Left lung (tissue), 10 donors: Measurements from ENCODE around the gene GYPC. TPM values are rescaled to one million over a fixed set of nuclear protein-coding genes. Genes with fewer than 3 reads are reported as not detected.

Source experiments
- ATAC-seq: fragments of 200-7000 bp; cut with Tn5 transposase; one replicate; pipeline ENCODE4 v1.9.1; 2020; ENCODE audit warnings: moderate library complexity
- DNase-seq, 4 donors: peaks; one replicate each; pipeline ENCODE4 v3.0.0-alpha.2; 2013 to 2020
- H3K27ac ChIP-seq, 2 donors: fragments of 200-600 bp; sonication (generic) in 1 of 2; one replicate each; pipeline versions ENCODE4 v1.5.0 to v1.8.0; 2020 to 2021
- H3K27me3 ChIP-seq, 2 donors: fragments of 200-600 bp; sonication (generic) in 1 of 2; one replicate each; pipeline versions ENCODE4 v1.5.0 to v1.8.0; 2020 to 2021
- H3K36me3 ChIP-seq, 2 donors: fragments of 200-600 bp; sonication (generic) in 1 of 2; one replicate each; pipeline versions ENCODE4 v1.5.0 to v1.8.0; 2020 to 2021
- H3K4me1 ChIP-seq, 2 donors: fragments of 200-600 bp; one replicate each; pipeline ENCODE4 v1.8.0; 2021
- H3K4me3 ChIP-seq, 2 donors: fragments of 200-600 bp; sonication (generic) in 1 of 2; one replicate each; pipeline versions ENCODE4 v1.5.0 to v1.8.0; 2020 to 2021; ENCODE audit warnings: mild to moderate bottlenecking in 1 of 2
- H3K9me3 ChIP-seq, 2 donors: fragments of 200-600 bp; sonication (generic) in 1 of 2; one replicate each; pipeline versions ENCODE4 v1.5.0 to v1.8.0; 2020 to 2021
- CTCF ChIP-seq, 2 donors: fragments of 200-600 bp; sonication (generic) in 1 of 2; IDR thresholded peaks; one replicate each; pipeline versions ENCODE4 v1.5.0 to v1.8.0; 2021; ENCODE audit warnings: antibody characterized with exemption in 2 of 2
- intact Hi-C, 2 donors: fragments of 100-400 bp; cut with DNase I; formaldehyde crosslinking; loops; one replicate each; pipeline versions ENCODE4 v1.11.2 to v1.14.2; 2022
- polyA plus RNA-seq, 6 donors: library from polyadenylated mRNA; unstranded; fragments of 120-200 nt; gene quantifications; one replicate each; pipeline ENCODE4 v1.2.1, GENCODE V29; 2013; ENCODE audit not compliant: insufficient read length in 6 of 6
- total RNA-seq, 2 donors: library from RNA; stranded (reverse); fragmentation: NEBNext Ultra II Directional; extraction: Animal tissue kit (Norgen Biotek cat#: 25700); gene quantifications; one replicate each; pipeline ENCODE4 v1.2.1, GENCODE V29; 2021
- donor health status: DM: no; HTN: yes; CAD: no.
- donor health status: DM: no; HTN: no; CAD: no.

The GYPC gene
- total and polyA plus RNA-seq, 8 donors: 44.0 to 92.8 (median 73.9) TPM

DNA sequence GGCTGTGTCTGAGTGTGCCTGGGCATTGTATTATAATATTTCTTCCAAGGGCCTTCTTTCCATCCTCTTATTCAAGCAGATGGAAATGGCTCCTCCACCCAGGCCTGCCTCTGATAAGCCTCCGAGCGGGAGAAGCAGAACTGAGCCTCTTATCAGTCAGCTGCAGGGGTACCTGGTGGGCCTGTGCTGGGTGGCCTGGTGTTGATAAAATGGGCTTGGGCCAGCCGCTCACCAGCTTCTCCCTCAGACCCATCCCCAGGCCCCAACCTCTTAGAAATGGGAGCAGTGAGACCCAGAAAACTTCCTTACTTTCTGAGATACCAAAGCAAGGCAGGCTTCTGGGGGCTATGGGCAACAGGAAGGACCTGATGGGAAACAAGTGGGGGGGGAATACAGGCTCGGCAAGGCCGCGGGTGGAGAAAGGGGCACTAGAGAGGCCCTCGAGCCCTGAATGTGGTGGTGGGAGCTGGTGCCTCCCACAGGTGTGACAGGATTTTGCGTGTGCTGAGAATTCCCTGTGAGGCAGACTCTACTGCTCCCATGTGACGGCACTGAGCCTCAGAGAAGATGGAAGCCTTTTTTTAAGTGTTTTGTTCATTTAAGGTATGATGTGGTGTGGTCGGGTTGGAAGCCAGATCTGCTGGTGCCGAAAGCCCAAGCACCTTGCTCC is 18.3 kb downstream of the GYPC start:
- intact Hi-C loops: no loop called here
- ATAC-seq: no peak

GRCh38 chr2:126675637-126676036 is 19.7 kb downstream of the GYPC start:
- Histone ChIP-seq H3K4me1 (peaks cover 0 to 7% of the 10 kb centered on the region in 2 donors), H3K27ac (no peak overlapping the region), H3K36me3 (peaks cover 0 to 7% of the 10 kb centered on the region in 2 donors), H3K27me3 (no peaks in the 10 kb centered on the region), H3K4me3 (no peak overlapping the region), H3K9me3 (peaks cover 0 to 16% of the 10 kb centered on the region in 2 donors)
- intact Hi-C loops: no loop called here
- no peak for TF ChIP-seq CTCF (IDR thresholded peaks at IDR 0.05)
- ATAC-seq: no peak
- DNase-seq: no peak

More for the DNA sequence above, 18.3 kb downstream of the GYPC start:
- Histone ChIP-seq H3K36me3 (peaks cover 0 to 7% of the 10 kb centered on the region in 2 donors), H3K27ac (no peak overlapping the region), H3K4me3 (no peak overlapping the region), H3K27me3 (no peaks in the 10 kb centered on the region), H3K9me3 (peaks cover 0 to 16% of the 10 kb centered on the region in 2 donors), H3K4me1 (peaks cover 0 to 20% of the 10 kb centered on the region in 2 donors)
- no peak for DNase-seq
- no peak for TF ChIP-seq CTCF (IDR thresholded peaks at IDR 0.05)

DNA sequence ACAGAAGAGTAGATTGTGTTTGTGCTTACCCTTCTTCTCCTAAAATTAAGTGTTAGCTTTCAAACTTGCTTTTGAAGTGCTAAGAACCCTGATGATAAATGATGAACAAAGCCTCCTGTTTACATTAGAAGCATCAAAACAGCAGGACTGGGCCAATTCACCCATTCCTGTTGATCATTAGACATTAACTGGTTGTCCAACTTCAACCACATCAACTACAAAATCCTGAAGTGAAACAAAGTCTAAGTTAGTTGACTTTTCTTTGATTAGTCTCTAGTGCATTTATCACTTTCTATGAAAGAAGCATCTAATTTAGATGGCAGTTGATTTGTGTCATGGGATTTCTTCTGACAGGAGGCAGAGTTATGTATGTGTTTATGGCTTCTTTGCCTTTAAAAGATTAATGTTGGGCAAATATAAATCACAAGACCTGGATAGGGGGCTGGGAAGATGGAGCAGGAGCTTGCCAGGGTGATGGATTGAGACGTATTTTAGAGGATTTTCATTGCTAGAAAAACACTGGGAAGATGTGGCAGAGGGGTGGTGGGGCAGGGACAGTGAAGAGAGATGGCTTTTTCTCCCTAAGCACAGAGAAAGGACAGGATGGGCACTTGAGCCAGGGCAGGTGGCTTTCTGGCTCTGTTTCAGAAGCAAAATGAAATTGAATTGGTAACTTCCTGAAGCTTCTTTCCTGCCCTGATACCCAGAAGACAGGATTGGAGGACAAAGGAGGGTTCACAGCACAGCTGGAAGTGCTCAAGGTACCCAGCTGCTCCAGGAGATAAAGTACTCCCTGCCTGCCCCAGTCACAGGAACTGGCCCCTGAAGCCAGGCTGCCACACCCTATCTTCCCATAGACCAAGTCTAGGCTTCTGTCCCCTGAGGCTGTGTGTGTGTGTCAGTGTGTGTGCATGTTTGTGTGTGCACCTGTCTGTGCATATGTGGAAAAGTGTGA is 20.5 kb downstream of the GYPC start:
- Histone ChIP-seq H3K9me3 (peaks cover 0 to 16% of the 10 kb centered on the region in 2 donors), H3K36me3 (peaks cover 0 to 7% of the 10 kb centered on the region in 2 donors), H3K4me1 (peaks cover 0 to 10% of the 10 kb centered on the region in 2 donors), H3K27ac (no peak overlapping the region), H3K27me3 (no peaks in the 10 kb centered on the region), H3K4me3 (no peak overlapping the region)
- ATAC-seq (no peak), DNase-seq (no peak)
- no peak for TF ChIP-seq CTCF (IDR thresholded peaks at IDR 0.05)
- intact Hi-C loops: no loop called here

- peaks cover 0 to 7% of the 10 kb centered on the region in 2 donors for H3K36me3 ChIP-seq
- DNase-seq: no peak
- H3K27me3 ChIP-seq: no peaks in the 10 kb centered on the region
- no peak overlapping the region for H3K27ac ChIP-seq
- no peak for TF ChIP-seq CTCF (IDR thresholded peaks at IDR 0.05)
- H3K4me3 ChIP-seq: no peak overlapping the region
- no peak for ATAC-seq
- H3K9me3 ChIP-seq: peaks cover 0 to 16% of the 10 kb centered on the region in 2 donors
- H3K4me1 ChIP-seq: peaks cover 0 to 17% of the 10 kb centered on the region in 2 donors
- intact Hi-C loops: no loop called here
These were observed 21.2 kb downstream of the GYPC start for GRCh38 chr2:126677176-126677538.
